ENCODE data around the gene NAIF1.
A peak's percentile ranks its signal among the peaks of the same experiment; 100 is the strongest.
"Not testable (repeated sequence)": the region's sequence is repeated elsewhere in the genome, so short reads cannot be mapped to it uniquely, and the experiment has no call there.

Gene NAIF1

GRCh38 chr9:128057724-128058409 lies 9.3 kb downstream of the NAIF1 start:
- no peak for DNase-seq

- DNase-seq: no peak
Measured at GRCh38 chr9:128056887-128057723, 10.0 kb downstream of the NAIF1 start.

DNA sequence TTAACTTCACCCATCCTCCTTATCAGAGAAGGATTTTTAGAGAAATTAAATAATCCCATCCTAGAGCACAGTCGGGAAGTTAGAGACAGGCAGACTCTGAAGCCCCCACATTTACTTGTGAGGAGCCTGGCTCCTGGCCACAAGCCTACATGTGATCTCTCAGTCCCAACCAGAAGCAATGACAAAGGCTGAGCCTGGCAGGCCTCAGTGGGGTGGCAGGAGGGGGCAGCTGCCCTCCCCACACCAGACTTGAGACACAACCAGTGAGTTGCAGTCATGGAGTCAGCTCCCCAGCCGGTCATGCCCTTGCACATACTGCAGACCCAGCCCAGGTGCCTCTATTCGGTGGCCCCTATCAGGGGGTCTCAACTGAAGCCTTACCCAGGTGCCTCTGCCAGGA lies 11.0 kb downstream of the NAIF1 start:
- DNase-seq: no peak

- no peak for DNase-seq
Measured at GRCh38 chr9:128055344-128056040, 11.6 kb downstream of the NAIF1 start.

GRCh38 chr9:128054087-128054486 lies 13.0 kb downstream of the NAIF1 start:
- no peak for DNase-seq

- peak; percentile 43 to 63 for DNase-seq
Measured at GRCh38 chr9:128053560-128053959, 13.6 kb downstream of the NAIF1 start.

DNA sequence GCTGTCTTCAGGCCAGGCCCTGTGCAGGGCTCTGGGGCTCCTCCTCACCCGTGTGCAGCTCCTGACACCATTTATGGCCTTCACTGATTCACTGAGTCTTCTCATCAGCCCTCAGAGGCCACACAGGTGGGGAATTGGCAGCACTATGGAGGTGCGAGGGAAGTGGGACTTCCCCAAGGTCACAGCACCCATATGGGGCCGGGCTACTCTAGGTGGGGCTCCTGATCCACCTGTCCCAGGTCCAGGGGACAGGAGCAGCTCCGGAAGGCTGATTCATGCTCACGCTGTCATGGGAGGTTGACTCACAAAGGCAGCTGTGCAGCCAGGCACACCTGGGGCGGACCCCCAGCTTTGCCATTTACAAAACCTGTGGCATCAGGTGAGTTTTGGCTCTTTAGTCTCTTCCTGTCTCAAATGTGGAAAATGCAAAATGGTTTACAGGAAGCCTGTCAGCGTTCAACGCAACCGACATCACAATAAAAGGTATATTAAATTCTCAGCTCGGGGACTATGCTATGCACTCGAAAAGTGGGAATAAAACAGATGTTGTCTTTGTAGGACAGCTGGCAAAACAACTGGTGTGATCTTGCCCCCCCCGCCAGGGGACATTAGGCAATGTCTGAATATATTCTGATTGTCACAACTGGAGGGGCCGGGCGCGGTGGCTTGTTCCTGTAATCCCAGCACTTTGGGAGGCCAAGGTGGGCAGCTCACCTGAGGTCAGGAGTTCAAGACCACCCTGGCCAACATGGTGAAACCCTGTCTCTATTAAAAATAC lies 15.0 kb downstream of the NAIF1 start:
- DNase-seq: no peak

DNA sequence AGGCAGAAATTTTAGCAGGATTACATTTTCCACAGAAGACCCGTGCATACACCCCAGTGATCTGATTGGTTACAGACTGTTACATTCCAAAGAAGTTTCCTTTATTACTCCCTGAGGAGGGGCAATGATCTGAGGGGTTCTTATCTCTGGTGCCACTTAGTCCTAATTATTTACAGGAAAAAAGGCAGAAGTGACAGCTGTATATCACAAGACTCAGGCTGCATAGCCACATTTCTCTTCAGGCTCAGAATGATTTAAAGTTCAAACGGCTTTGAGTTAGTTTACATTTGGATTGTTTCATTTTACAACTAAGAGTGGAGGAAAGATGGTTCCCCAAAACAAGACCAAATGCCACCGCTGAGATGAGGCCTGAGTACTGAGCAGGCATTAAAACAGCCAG lies 17.3 kb downstream of the NAIF1 start:
- no peak for DNase-seq

DNA sequence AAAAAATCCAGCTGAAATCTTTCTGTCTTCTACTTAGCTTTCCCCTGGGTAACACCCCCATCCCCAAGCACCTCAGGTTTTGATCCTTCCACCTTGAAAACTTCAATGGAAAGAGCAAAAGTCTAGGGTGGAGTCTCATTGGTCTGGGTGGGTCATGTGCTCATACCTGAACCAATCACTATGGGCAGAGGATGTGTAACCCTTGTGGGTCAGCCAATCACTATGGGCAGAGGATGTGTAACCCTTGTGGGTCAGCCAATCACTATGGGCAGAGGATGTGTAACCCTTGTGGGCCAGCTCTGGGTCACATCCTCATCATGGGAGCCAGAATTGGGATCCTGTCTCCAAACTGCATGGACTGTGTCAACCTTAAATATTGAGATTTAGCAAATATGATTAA lies 18.5 kb downstream of the NAIF1 start:
- no peak for DNase-seq

GRCh38 chr9:128047231-128047630 lies 19.9 kb downstream of the NAIF1 start:
- DNase-seq: no peak

GRCh38 chr9:128045831-128046230 lies 21.3 kb downstream of the NAIF1 start:
- no peak for DNase-seq

GRCh38 chr9:128045409-128045808 lies 21.7 kb downstream of the NAIF1 start:
- DNase-seq: not testable (repeated sequence)

DNA sequence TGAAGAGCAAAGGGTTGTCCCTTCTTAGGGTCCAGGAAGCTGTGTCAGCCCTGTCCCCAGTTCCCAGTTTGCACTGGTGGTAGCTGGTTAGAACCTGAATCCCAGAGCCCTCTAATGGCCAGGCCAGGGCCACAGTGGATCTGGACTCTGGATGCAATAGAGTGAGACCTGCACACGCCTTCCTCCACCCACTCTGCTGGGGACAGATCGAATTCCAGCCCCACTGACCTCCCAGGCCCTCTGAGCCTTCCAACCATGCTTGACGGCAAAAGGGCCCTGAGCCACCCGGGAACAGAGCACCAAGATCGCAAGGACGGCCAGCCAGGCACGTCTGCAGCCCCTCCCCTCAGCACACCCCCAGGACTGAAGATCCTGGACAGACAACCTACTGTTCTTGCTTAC lies 23.7 kb downstream of the NAIF1 start:
- DNase-seq: no peak

- no peak for DNase-seq
Measured at GRCh38 chr9:128042043-128042442, 25.1 kb downstream of the NAIF1 start.

DNA sequence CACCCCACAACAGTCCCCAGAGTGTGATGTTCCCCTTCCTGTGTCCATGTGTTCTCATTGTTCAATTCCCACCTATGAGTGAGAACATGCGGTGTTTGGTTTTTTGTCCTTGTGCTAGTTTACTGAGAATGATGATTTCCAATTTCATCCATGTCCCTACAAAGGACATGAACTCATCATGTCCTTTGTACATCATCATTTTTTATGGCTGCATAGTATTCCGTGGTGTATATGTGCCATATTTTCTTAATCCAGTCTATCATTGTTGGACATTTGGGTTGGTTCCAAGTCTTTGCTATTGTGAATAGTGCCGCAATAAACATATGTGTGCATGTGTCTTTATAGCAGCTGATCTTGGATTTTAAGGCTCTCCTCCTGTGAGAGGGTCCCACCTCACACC lies 26.3 kb downstream of the NAIF1 start:
- DNase-seq: not testable (repeated sequence)

DNA sequence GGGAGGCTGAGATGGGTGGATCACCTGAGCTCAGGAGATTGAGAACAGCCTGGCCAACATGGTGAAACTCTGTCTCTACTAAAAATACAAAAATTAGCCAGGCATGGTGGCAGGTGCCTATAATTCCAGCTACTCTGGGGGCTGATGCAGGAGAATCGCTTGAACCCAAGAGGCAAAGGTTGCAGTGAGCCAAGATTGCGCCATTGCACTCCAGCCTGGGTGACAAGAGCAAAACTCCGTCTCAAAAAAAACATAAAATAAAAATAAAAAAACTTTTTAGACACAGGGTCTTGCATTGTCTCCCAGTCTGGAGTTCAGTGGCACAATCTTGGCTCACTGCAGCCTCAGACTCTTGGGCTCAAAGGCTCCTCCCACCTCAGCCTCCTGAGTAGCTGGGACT lies 30.6 kb downstream of the NAIF1 start:
- DNase-seq: not testable (repeated sequence)

DNA sequence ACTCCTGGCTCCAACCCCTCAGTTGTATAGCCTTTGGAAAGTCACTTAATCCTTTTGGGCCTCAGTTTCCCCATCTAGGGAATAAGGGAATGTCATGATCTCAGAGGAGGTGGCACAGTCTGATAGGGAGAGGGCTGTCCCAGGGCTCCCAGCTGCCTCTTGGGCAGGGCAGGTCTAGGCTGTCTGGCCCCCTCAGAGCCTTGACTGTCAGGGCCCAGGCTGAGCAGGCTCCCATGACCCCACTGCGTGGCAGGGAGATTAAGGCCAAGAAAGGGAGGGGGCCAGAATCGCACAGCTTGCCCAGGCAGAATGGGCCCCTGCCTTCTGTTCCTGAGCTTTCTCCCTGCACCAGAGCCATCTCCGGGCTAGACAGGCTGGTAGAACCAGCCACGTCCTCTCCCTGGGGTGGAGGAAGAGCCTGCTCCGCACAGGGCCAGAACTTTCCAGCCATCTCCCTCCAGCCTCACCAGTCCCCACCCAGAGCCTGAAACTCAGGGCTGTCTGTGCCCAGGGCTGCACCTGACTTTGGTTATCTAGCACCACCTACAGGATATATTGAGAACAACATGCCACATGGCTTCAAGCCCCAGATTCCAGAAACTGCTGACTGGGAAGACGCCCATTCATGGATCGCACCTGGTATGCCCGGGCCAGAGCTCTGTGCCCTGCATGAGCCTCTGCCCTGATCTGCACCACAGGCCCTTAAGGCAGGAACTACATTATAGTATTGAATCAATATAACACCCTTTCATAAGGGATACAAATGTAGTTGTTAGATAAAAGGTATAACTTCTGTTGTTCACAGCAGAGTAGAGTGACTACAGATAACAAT lies 32.1 kb downstream of the NAIF1 start:
- peak; percentile 72 to 83 for DNase-seq

DNA sequence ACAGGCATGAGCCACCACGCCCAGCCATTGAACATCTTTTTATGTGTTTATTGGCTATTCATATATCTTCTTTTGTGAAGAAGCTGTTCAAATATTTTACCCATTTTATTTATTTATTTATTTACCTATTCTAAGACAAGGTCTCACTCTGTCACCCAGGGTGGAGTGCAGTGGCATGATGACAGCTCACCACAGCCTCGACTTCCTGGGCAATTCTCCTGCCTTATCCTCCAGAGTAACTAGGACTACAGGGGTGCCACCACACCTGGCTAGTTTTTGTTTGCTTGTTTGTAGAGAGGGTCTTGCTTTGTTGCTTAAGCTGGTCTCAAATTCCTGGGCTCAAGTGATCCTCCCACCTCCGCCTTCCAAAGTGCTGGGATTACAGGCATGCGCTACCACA lies 33.5 kb downstream of the NAIF1 start:
- DNase-seq: no peak

- no peak for DNase-seq
Measured at GRCh38 chr9:128027705-128028104, 39.4 kb downstream of the NAIF1 start.

DNA sequence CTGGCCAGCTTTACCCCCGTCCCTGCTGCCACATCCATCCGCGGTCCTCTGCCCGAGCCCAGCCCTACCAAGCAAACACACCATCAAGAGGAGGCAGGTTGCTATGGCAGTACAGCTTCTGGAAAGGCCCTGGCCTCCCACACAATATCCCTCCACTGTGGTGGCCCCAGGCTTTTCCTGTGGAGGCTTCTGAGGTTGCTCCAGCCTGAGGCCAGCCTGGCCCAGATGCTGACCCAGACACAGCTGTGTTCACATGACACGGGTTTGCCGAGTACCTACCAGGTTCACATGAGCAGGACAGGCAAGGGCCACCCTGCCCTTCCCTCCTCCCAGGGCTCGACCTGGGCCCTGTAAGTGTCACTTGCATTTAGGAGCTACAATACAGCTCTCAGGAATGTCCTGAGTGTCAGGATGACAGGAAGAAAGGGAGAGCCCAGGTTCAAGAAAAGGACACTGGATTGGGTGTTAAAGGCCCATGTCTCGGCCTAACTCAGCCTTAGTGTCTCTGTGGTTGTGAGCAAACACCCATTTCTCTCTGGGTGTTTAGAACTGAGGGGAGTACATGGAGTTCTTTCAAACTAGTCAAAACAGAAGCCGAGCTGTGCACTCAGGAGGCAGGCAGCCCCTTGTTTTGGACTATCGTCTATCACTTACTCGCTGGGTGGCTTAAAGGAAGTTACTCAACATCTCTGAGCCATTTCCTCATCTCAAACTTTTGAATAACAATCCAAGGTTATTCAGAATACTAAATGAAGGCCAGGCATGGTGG lies 40.2 kb downstream of the NAIF1 start:
- peak; percentile 43 to 55 for DNase-seq

GRCh38 chr9:128026255-128026772 lies 40.8 kb downstream of the NAIF1 start:
- DNase-seq: peak; percentile 13 to 43
